Measurements from ENCODE around the gene SPEF2. TPM values are rescaled to one million over a fixed set of nuclear protein-coding genes. Genes with fewer than 3 reads are reported as not detected.

Gene SPEF2
- total RNA-seq, 1 donor from 2014 or later = 10.8 TPM

- H3K27me3 ChIP-seq = no peaks in the 10 kb centered on the region
- no peak overlapping the region for H3K27ac ChIP-seq
- TF ChIP-seq POLR2AphosphoS5 (IDR thresholded peaks at IDR 0.05; ENCODE audit: insufficient read depth in 1 of 2, low read depth in 1 of 2) = no peak
- TF ChIP-seq CTCF (IDR thresholded peaks at IDR 0.05) = no peak
- H3K4me3 ChIP-seq = no peak overlapping the region
- no peaks in the 10 kb centered on the region for H3K9me3 ChIP-seq
- H3K36me3 ChIP-seq = no peaks in the 10 kb centered on the region
- peaks cover 5% of the 10 kb centered on the region for H3K4me1 ChIP-seq
- DNase-seq (ENCODE audit: extremely low spot score in 2 of 2) = no peak
- intact Hi-C loops (cut with DNase I) = no loop called here
Observed at GRCh38 chr5:35799181-35799580, 181.5 kb downstream of the SPEF2 start.

GRCh38 chr5:35799753-35800152 is 182.1 kb downstream of the SPEF2 start:
- Histone ChIP-seq H3K9me3 (no peaks in the 10 kb centered on the region), H3K4me3 (no peak overlapping the region), H3K27me3 (no peaks in the 10 kb centered on the region), H3K4me1 (peaks cover 5% of the 10 kb centered on the region), H3K27ac (no peak overlapping the region), H3K36me3 (no peaks in the 10 kb centered on the region)
- no peak for DNase-seq (ENCODE audit: extremely low spot score in 2 of 2)
- intact Hi-C loops (cut with DNase I) = no loop called here
- TF ChIP-seq POLR2AphosphoS5 (IDR thresholded peaks at IDR 0.05; ENCODE audit: insufficient read depth in 1 of 2, low read depth in 1 of 2) = no peak
- no peak for TF ChIP-seq CTCF (IDR thresholded peaks at IDR 0.05)
- TF ChIP-seq POLR2A (IDR thresholded peaks at IDR 0.05) = no peak

- no peaks in the 10 kb centered on the region for H3K27me3 ChIP-seq
- intact Hi-C loops (cut with DNase I) = no loop called here
- H3K27ac ChIP-seq = no peak overlapping the region
- no peaks in the 10 kb centered on the region for H3K36me3 ChIP-seq
- H3K4me3 ChIP-seq = no peak overlapping the region
- TF ChIP-seq CTCF (IDR thresholded peaks at IDR 0.05) = no peak
- TF ChIP-seq POLR2A (IDR thresholded peaks at IDR 0.05) = no peak
- no peak for TF ChIP-seq POLR2AphosphoS5 (IDR thresholded peaks at IDR 0.05; ENCODE audit: insufficient read depth in 1 of 2, low read depth in 1 of 2)
- no peaks in the 10 kb centered on the region for H3K9me3 ChIP-seq
- no peak for DNase-seq (ENCODE audit: extremely low spot score in 2 of 2)
- peaks cover 5% of the 10 kb centered on the region for H3K4me1 ChIP-seq
Observed at GRCh38 chr5:35803191-35803651, 185.6 kb downstream of the SPEF2 start.

GRCh38 chr5:35804201-35804653 is 186.6 kb downstream of the SPEF2 start:
- Histone ChIP-seq H3K4me1 (peaks cover 5% of the 10 kb centered on the region), H3K27ac (no peak overlapping the region), H3K27me3 (no peaks in the 10 kb centered on the region), H3K9me3 (no peaks in the 10 kb centered on the region), H3K4me3 (no peak overlapping the region), H3K36me3 (no peaks in the 10 kb centered on the region)
- DNase-seq (ENCODE audit: extremely low spot score in 2 of 2) = no peak
- TF ChIP-seq CTCF (IDR thresholded peaks at IDR 0.05) (no peak), POLR2A (IDR thresholded peaks at IDR 0.05) (no peak), POLR2AphosphoS5 (IDR thresholded peaks at IDR 0.05; ENCODE audit: insufficient read depth in 1 of 2, low read depth in 1 of 2) (no peak)
- intact Hi-C loops (cut with DNase I) = no loop called here

GRCh38 chr5:35804841-35805240 is 187.2 kb downstream of the SPEF2 start:
- no peaks in the 10 kb centered on the region for H3K36me3 ChIP-seq
- no peak overlapping the region for H3K4me3 ChIP-seq
- H3K9me3 ChIP-seq = no peaks in the 10 kb centered on the region
- no peak for DNase-seq (ENCODE audit: extremely low spot score in 2 of 2)
- H3K27me3 ChIP-seq = no peaks in the 10 kb centered on the region
- TF ChIP-seq POLR2AphosphoS5 (IDR thresholded peaks at IDR 0.05; ENCODE audit: insufficient read depth in 1 of 2, low read depth in 1 of 2) (no peak), CTCF (IDR thresholded peaks at IDR 0.05) (no peak), POLR2A (IDR thresholded peaks at IDR 0.05) (no peak)
- no peak overlapping the region for H3K27ac ChIP-seq
- intact Hi-C loops (cut with DNase I) = no loop called here
- H3K4me1 ChIP-seq = peaks cover 5% of the 10 kb centered on the region

Data from vagina (tissue), 2 donors.